CD4-positive, alpha-beta T cell treated with Interleukin-6 at 100 ng/mL for 8 hours (primary cell): ENCODE data around the gene UBE2S.

ENCODE experiments used
- DNase-seq: peaks from one replicate; pipeline ENCODE4 v3.0.0-alpha.2; 2020; ENCODE audit warnings: mixed read lengths, low spot score

The UBE2S gene

DNA sequence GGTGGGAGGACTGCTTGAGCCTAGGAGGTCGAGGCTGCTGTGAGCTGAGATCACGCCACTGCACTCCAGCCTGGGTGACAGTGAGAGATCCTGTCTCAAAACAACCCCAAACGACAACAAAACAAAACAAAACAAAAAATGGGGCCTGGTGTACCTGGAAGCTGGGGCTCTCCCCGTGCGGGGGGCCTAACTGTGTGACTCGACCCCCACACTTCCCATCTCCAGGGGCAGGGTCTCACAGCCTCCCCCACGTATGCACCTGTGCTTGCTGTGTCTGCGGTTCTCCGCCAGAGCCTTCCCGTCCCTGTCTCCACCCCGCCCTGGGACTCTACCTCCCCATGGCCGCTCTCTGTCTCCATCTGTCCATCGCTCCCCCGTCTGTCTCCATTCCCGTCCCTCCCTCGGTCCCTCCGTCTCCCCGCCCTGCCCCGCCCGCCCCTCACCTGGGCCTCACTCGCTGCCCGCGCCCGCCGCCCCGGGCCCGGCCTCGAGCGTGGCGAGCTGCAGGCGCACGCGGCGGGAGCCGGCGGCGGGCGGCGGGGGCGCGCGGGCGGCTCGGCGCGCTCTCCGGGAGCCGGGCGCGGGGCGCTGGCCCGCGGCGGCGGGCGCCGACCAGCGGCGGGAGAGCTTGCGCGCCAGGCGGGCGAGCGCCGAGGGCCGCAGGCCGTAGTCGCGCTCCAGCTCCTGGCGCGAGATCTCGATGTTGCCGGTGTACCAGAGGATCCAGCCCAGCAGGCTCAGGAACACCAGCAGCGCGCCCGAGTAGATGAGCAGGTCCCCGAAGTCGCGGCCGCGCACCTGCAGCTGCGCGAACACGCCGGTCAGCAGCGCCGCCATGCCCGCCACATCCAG is 24.1 kb downstream of the UBE2S start:
- DNase-seq = peak; percentile 17

DNA sequence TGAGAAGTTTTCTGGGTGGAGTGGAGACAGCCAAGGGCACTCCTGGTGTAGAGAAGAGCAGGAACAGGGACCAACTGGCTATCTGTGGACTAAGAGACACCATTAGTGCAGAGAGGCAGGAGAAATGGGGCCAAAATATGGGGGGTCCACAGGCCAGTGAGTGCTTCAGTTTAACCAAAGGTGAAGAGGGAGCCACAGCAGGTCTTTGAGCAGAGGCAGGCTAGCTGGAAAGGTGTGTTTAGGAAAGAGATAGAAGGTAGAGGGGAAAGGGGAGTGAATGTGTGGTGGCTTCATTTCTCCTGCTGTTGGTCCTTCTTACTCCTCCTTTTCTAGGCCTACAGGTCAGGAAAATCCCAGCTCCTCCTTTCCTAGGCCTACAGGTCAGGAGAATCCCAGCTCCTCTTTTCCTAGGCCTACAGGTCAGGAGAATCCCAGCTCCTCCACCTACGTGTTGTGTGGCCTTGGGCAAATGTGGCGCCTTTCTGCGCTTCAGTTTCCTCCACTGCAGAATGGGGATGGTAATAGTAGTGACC is 25.0 kb downstream of the UBE2S start:
- no peak for DNase-seq

DNA sequence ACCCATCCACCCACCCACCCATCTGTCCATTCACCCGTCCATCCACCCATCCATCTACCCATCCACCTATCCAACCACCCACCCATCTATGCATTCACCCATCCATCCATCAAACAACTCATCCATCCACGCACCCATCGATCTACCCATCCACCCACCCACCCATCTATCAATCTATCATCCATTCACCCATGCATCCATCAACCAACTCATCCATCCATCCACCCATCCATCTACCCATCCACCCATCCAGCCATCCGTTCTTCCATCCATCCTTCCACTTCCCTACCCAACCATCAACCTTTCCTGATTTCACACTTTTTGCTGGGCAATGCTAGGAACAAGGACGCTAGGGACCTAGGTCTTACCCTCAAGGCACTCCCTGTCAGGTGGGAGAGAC is 25.6 kb downstream of the UBE2S start:
- no peak for DNase-seq

DNA sequence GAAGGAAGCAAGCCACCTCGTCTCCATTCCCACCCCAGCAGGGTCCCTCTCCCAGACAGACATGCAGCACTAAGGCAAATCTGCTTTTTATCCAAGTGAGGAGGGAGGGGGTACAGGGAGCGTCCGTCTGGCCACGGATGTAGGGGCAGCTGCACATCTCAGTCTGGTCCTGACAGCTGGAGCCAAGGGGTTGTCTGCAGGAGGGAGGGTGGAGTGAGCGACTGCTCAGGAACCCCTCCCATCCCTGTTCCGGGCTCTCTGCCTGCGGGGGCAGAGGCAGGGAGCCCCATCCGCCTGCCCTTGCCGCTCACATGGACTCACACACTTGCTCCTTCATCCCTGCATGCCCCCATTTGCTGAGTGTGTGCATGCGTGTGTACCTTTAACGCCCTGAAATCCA is 28.4 kb downstream of the UBE2S start:
- DNase-seq = no peak

DNA sequence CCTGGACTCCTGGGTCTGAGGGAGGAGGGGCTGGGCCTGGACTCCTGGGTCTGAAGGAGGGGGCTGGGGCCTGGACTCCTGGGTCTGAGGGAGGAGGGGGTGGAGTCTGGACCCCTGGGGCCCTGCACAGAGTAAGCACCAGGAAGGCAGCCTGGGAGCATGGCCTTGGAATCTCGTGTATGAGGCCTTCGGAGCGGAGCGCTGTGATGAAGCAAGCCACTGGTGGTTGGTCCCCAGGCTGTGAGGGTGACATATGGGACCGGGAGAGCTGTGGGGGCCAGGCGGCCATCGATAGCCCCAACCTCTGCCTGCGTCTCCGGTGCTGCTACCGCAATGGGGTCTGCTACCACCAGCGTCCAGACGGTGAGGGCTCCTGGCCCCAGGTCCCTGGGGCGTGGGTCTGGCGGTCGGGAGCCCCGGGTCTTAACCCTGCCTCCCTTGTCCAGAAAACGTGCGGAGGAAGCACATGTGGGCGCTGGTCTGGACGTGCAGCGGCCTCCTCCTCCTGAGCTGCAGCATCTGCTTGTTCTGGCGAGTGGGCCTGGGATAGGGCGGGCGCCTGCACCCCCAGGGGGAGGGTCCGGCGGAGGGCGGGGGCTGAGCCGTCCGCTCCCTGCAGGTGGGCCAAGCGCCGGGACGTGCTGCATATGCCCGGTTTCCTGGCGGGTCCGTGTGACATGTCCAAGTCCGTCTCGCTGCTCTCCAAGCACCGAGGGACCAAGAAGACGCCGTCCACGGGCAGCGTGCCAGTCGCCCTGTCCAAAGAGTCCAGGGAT is 30.0 kb downstream of the UBE2S start:
- DNase-seq = no peak

DNA sequence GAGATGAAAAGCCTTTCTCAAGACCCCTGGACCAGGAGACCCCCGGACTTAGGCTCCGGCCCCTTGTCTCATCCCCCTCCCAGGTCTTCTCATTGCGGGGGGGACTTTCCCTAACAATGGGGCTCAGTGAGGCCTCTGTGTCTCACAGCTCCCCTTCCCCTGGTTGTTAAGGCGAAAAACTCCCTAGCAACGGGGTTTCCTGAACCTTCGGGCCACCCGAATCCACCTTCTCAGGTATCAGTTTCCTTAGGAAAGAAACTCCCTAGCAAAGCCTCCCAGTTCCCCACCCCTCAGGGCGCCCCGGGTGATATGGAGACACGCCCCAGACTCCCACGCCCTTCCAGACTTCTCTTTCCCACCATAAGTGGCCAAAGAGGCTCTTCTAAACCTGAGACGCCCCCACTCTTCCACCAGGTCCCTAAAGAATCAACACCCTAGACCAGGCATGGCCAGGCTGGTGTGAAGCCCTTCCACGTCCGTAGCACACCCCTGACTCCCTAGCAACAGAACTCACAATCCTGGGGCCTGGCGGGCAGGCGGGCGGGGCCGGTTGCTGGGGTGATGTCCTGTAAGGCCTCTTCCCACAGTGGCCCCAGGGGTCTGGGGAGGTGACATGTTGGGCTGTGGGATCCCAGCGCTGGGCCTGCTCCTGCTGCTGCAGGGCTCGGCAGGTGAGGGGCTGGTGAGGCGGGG is 31.2 kb downstream of the UBE2S start, which contains the start of gene TMEM190:
TMEM190 (plus strand) TSS at position 586 of the 693 bp plus-strand sequence; CDS start at position 614, 28 bp downstream.
- DNase-seq = no peak

DNA sequence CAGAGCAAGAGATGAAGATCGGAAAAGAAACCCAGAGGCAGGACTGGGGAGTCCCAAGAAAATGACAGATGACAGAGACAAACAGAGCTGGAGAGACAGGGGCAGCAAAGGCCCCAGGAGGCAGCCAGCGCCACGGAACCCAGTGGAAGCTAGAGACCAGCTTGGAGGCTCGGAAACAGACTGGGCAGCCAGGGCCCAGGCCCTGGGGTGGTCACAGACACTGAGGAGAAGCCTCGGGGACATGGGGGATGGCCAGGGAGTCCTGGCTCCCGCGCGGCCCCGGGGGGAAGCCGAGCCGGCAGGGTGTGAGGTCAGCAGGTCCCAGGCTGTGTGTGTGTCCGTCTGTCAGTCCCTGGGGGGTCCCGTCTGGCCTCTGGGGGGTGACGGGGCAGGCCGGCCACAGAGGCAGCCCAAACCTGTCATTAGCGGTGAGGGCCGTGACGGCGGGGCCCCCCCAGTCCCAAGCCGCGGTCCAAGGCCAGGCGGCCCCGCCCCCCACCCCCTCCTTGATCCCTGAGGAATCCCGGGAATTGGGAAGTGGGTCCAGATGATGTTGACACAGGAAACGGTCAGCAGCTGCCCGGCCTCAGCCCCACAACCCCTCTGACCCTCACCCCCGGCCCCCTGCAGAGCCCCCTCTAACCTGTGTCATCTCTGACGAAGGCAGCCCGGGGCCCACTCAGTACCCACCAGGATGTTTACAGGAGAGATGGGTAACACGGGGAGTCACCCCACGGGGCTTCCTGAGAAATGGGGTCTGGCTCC is 33.4 kb downstream of the UBE2S start:
- no peak for DNase-seq

DNA sequence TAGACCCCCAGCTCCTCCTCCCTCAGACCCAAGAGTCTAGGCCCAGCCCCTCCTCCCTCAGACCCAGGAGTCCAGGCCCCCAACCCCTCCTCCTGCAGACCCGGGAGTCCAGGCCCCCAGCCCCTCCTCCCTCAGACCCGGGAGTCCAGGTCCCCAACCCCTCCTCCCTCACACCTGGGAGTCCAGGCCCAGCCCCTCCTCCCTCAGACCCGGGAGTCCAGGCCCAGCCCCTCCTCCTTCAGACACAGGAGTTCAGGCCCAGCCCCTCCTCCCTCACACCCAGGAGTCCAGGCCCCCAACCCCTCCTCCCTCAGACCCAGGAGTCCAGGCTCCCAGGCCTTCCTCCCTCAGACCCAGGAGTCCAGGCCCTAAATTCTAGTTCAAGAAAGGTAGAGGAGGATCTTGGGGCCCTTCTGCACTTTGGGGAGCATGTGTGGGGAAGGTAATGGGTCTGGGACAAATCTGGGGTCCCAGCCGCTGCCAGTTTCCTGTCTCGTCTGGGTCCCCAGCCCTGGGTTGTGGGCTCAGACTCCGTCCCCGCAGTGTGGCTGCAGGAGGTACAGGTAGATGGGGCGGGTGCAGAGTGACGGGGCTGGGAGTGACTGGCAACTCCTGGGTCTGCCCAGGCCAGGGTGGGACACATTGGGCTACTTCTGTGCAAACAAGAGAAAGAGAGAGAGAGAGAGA is 34.1 kb downstream of the UBE2S start:
- no peak for DNase-seq

DNA sequence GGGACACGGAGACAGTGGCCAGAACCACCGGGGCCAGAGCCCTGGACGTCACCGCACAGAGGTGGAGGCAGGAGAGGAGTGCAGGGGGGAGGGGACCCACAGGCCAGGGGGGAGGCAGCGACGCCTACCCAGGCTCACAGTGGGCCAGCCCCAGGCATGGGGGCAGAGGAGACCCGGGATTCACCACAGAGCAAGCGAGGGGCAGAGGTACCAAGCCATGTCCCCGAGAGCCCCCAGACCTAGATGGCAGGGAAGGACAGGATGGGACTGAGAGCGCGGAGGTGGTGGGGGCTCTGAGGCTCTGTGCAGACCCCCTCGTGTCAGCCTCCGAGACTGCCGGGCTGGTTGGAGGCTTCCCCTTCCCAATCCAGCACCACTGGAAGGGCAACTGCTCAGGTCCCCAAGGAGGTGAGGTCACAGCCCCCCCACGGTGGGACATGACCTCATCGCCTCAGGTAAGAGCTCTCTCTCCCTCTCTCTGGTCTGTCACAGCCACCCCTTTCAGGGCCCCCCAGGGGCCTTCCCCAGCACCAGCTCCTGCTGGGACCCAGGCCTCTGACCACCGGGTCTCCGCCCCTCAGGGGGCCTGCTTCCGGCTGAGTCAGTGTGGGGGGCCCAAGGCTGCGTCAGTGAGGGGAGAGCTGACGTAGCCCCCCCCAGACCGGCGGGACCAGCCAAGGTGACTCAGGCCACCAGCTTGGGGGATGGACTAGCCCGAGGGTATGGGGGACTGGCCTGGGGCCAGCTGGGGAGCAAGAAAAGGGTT is 35.1 kb downstream of the UBE2S start:
- DNase-seq = no peak

DNA sequence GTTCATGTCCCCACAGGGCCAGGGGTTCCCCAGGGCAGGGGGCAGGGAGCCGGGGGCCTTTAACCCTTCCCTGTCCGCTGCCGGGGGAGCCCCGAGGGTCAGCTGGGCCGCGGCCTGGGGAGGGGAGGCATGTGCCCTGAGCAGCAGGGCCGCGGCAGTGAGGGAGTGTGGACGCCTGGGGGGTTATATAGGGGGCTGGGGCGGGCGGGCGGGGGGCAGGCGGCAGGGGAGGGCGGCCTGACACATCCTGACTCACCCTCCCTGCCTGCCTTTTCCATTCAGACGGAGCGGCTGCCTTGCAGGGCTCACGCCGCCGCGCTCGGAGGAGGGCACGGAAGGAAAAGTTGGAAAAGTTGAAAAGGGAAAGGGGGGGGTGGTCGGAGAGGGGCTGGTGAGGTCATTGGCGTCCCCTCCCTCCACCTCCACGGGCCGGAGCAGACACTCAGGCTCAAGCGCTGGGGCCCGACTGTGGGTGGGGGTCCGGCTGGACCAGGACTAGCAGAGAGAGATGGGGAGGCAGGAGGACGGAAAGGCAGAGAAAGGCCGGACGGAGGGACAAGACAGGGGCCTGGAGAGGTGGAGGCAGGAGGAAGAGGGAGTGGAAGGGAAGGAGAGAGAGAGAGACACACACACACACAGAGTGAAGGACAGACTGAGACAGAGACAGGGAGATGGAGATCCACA is 37.1 kb downstream of the UBE2S start, which contains the start of gene IL11:
IL11 (minus strand) TSS at position 159 of the 684 bp plus-strand sequence; CDS start at position 6, 153 bp downstream.
- no peak for DNase-seq

DNA sequence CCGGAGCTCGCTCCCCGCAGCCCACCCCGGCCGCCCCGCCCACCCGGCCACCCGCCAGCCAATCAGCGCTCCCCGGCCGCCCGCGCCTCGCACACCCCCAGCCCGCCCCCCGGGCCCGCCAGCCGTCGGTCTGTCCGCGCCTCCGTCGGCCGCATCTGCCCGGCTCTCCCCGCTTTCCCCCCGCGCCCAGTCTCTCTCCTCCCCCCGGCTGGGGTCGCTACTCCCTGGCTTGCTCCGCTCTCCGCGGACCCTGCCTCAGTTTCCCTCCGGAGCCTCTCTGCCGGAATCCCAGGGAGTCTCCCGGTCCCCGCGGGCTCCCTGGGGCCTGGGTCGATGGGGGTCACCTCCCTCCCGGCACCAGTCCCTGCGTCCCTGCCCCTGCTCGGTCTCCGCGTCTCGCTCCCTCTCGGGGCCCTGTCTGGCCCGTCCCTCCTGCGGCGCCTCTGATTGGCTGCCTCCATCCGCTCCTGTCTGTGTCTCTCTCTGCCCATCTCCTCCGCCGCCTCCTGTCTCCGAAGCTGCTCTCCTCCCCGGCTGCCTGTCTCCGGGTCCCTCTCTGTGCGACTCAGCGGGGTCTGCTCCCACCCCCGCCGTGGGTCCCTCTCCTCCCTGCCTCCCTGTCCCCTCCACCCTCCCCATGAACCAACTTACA is 37.8 kb downstream of the UBE2S start:
- DNase-seq = no peak

DNA sequence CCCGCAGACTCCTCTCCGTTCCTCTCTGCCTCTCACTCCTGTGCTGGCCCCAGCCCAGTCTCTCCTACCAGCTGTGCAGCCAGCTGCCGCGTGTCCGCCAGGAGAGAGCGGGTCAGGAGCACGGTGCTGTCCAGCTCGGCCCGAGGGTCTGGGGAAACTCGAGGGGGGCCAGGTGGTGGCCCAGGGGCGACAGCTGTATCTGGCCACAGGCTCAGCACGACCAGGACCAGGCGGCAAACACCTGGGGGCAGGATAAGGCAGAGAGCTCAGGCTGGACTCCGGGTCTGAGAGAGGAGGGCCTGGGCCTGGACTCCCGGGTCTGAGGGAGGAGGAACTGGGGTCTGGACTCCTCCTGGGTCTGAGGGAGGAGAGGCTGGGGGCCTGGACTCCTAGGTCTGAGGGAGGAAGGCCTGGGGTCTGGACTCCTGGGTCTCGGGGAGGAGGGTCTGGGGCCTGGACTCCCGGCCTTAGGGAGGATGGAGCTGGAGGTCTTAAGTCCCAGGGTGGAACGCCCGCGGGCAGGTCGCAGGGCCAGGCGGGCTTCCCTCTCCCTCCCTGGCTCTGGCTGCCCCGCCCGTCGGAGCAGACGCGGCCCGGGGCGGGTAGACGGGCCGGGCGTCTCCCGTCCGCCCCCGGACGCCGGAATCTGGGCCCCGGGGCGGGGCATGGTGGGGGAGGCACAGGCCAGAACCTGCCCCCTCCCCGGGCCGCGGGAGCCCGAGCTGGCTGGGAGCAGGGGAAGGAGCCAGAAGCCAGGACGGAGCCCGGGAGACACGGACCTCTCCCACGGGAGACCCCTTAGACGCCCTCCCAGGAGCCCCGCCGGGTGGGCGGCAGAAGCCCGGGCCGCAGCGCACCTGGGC is 38.7 kb downstream of the UBE2S start:
- no peak for DNase-seq

DNA sequence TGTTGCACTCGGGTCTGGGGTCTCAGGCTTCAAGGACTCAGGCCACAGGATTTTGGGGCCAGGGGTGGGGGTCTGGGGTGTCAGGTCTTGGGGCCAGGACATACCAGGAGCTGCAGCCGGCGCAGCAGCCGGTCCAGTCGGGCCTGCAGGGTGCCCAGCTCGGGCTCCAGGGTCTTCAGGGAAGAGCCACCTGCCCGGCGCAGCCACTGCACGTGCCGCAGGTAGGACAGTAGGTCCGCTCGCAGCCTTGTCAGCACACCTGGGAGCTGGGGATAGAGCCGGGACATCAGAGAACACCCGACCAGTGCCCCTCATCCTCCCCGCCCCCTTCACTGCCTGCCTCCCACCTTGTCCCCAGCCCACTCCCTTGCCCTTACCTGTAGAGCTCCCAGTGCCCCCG is 39.5 kb downstream of the UBE2S start:
- no peak for DNase-seq

DNA sequence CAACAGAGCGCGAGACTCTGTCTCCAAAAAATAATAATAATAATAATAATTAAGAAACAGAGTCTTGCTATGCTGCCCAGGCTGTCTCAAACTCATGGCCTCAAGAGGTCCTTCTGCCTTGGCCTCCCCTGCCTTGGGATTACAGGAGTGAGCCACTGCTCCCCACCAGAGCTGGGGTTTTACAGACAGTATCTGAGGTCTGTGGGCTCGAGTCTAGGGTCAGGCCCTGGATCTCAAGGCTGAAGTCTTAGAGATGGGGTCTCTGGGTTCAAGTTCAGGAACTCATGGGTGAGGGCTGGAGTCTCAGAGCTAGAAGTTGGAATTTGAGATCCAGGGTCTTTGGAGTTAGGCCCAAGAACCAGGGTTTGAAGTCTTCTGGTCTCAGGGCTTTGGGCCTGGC is 40.8 kb downstream of the UBE2S start:
- no peak for DNase-seq

DNA sequence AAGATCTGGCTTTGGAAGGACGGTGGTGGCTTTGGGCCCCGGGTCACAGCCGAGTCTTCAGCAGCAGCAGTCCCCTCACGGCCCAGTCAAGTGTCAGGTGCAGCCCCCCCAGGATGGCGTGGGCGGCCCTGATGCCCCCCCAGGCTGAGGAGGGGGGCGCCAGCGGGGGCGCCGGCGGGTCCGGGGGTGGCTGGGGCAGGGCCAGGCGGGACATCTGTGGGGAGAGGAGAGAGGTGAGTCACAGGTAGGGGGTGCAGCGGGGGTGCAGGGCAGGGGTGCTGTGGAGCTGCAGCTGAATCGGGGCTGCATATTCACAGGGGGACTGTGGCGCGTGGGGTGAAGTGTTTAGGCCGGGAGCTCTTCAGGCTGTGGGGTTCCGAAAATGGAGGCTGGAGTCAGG is 41.6 kb downstream of the UBE2S start:
- DNase-seq = no peak

DNA sequence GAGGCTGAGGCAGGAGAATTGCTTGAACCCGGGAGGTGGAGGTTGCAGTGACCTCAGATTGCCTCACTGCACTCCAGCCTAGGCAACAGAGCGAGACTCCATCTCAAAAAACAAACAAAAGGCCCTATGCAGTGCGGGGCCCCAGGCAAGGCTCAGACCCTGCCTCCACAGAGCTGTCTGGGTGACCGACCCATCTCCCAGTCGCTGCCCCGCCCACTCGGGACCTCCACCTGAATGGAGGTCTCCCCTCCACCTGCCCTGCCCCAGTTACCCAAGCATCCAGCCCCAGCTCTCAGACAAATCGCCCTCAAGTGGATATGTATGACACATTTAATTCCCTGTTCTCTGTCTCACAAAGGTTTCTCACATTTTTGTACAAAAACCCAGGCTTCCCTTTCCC is 42.3 kb downstream of the UBE2S start:
- no peak for DNase-seq

DNA sequence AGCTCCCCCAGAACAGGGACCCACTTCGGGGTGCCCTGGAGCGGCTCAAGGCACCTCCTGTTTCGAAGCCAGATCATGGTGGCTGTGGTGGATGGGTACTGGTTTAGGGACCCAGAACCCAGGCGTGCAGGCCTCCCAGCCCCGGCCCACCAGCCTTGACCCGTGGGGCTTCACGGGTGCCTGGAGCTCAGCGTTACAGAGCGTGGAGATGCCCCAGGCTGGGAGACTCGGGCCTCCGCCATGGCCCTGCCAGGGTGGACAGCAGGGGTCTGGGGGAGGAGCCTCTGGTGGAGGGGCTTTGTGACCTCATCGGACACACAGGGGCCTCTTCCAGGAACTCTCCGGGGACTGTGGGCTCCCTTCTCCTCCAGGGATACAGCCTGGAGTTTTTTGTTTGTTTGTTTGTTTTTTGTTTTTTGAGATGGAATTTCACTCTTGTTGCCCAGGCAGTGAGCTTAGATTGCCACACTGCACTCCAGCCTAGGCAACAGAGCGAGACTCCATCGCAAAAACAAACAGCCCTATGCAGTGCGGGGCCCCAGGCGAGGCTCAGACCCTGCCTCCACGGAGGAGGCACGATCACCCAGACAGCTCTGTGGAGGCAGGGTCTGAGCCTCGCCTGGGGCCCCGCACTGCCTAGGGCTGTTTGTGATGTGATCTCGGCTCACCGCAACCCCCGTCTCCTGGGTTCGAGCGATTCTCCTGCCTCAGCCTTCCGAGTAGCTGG is 44.4 kb downstream of the UBE2S start, which contains the start of gene GARIN5B:
GARIN5B (minus strand) TSS at position 271 of the 727 bp plus-strand sequence; CDS start at position 77, 194 bp downstream.
- DNase-seq = no peak
